AG04449 (cell line): Measurements from ENCODE around the gene PRSS36.

ENCODE experiments used
- CTCF ChIA-PET: fragments of 350-600 bp; formaldehyde crosslinking; extraction: SDS; loops from one replicate; lab custom pipeline; 2021; ENCODE audit warnings: antibody characterized with exemption; lab: Yijun Ruan, JAX
- POLR2A ChIA-PET: fragments of 400-600, 350-600 bp; formaldehyde crosslinking; extraction: SDS; loops from one replicate; lab custom pipeline; 2020; ENCODE audit warnings: antibody characterized with exemption, inconsistent platforms; lab: Yijun Ruan, JAX
- DNase-seq: peaks from one replicate; pipeline ENCODE4 v3.0.0-alpha.2; 2010; ENCODE audit warnings: low read depth, low spot score
- H3K4me3 ChIP-seq: 2 replicates; pipeline ENCODE4 v1.5.1; 2011; ENCODE audit warnings: low read depth, mild to moderate bottlenecking, control low read depth, low read length
- TF ChIP-seq, protein P1 (sequence below): IDR thresholded peaks from one replicate; pipeline ENCODE4 v1.5.1; 2011; ENCODE audit warnings: mild to moderate bottlenecking, moderate library complexity, low read length, control low read depth, inconsistent platforms; ENCODE audit not compliant: insufficient read depth; ENCODE audit errors: missing control alignments

The PRSS36 gene

DNA sequence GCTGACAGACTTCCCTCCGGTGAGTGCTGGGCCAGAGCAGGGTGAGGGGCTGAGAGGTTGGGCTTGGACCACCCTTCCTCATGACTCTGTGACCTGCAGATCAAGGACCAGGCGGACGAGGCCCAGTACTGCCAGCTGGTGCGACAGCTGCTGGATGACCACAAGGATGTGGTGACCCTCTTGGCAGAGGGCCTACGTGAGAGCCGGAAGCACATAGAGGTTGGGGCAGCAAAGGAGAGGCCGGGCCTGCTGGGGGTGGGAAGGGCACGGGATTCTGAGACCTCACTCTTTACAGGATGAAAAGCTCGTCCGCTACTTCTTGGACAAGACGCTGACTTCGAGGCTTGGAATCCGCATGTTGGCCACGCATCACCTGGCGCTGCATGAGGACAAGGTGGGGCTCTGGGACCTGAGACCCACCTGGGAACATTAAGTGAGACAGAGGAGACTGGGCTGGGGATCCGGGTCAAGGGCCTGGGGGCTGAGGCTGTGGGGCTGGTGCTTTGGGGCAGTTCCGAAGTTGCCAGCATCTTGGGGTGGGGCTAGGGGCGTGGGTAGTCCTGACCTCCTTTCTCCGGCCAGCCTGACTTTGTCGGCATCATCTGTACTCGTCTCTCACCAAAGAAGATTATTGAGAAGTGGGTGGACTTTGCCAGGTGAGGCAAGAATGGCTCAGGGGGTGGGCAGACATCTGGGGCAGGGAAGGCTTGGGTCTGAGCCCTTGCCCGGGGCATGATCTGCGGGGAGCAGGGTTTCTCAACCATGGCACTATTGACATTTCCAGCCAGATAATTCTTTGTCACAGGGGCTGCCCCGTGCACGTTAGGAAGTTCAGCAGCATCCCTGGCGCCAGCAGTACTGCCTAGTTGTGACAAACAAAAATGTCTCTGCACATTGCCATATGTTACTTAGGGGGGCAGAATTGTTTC, 39.5 kb downstream of the PRSS36 start:
- CTCF ChIA-PET, result interaction anchor here (1.0 to 1.3 kb wide), 3 partner anchors 10 to 156 kb away, joined by 3 to 4 read pairs (median 4); no protein-coding TSS in a partner anchor
- TF ChIP-seq, protein P1, sequence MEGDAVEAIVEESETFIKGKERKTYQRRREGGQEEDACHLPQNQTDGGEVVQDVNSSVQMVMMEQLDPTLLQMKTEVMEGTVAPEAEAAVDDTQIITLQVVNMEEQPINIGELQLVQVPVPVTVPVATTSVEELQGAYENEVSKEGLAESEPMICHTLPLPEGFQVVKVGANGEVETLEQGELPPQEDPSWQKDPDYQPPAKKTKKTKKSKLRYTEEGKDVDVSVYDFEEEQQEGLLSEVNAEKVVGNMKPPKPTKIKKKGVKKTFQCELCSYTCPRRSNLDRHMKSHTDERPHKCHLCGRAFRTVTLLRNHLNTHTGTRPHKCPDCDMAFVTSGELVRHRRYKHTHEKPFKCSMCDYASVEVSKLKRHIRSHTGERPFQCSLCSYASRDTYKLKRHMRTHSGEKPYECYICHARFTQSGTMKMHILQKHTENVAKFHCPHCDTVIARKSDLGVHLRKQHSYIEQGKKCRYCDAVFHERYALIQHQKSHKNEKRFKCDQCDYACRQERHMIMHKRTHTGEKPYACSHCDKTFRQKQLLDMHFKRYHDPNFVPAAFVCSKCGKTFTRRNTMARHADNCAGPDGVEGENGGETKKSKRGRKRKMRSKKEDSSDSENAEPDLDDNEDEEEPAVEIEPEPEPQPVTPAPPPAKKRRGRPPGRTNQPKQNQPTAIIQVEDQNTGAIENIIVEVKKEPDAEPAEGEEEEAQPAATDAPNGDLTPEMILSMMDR, result no peak
- no peak overlapping the region; the same call in 1 of the 2 replicates for H3K4me3 ChIP-seq
- DNase-seq, result no peak
- POLR2A ChIA-PET, result interaction anchor here (2.3 kb wide), 1 partner anchor 7 kb away, joined by 9 read pairs; the partner anchor contains the start of gene KAT8

DNA sequence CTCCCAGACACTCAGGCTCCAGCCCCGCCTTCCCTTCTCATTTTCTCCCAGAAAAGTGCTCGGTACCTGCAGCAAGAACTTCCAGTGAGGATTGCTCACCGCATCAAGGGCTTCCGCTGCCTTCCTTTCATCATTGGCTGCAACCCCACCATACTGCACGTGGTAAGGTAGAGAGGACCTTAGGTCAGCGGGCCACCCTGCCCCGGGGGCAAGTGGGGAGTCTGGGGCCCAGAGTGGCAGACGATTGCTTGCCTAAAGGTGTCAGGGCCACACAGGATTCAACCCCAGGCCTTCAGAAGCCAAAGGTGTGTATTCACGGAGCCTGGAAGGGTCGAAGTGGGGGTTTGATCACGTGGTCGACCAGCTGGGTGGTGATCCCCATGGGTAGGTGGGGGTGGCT, 40.2 kb downstream of the PRSS36 start:
- TF ChIP-seq, protein P1, result no peak
- CTCF ChIA-PET, result interaction anchor here (1.0 to 1.1 kb wide), 2 partner anchors 11 to 114 kb away, joined by 3 read pairs; no protein-coding TSS in a partner anchor
- no peak for DNase-seq
- H3K4me3 ChIP-seq, result peak overlapping the region; percentile 77
- POLR2A ChIA-PET, result interaction anchor here (2.3 kb wide), 1 partner anchor 8 kb away, joined by 9 read pairs; the partner anchor contains the start of gene KAT8

DNA sequence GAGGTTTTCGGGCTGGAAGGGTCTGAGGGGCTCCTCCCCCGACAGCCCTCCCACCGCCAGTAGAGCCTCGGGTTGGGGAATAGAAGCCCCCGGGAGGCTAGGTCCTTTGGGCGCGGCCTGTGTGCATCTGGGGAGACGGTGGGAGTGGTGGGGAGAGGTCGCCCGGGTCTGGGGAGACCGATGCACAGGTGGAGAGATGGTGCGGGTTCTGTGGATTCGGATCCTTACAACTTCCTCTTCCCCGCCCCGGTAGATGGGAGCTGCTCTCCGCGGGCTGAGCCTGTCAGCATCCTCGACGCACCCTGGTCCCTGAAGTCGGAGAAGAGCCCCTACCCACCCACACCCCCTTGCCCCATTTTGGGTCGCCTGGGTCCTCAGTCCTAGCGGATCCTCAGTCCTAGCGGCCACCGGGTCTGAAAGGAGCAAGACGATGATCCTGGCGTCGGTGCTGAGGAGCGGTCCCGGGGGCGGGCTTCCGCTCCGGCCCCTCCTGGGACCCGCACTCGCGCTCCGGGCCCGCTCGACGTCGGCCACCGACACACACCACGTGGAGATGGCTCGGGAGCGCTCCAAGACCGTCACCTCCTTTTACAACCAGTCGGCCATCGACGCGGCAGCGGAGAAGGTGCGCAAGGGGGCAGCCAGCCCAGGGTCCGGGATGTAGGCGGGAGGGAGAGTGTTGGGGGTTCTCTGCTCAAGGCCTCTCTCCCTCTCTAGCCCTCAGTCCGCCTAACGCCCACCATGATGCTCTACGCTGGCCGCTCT, 40.9 kb downstream of the PRSS36 start:
- CTCF ChIA-PET, result interaction anchor here (1.0 to 1.1 kb wide), 2 partner anchors 12 to 113 kb away, joined by 3 read pairs; no protein-coding TSS in a partner anchor
- peak overlapping the region; percentile 77 for H3K4me3 ChIP-seq
- DNase-seq, result no peak
- POLR2A ChIA-PET, result interaction anchor here (2.3 kb wide), 1 partner anchor 9 kb away, joined by 9 read pairs; the partner anchor contains the start of gene KAT8
- TF ChIP-seq, protein P1, result no peak

DNA sequence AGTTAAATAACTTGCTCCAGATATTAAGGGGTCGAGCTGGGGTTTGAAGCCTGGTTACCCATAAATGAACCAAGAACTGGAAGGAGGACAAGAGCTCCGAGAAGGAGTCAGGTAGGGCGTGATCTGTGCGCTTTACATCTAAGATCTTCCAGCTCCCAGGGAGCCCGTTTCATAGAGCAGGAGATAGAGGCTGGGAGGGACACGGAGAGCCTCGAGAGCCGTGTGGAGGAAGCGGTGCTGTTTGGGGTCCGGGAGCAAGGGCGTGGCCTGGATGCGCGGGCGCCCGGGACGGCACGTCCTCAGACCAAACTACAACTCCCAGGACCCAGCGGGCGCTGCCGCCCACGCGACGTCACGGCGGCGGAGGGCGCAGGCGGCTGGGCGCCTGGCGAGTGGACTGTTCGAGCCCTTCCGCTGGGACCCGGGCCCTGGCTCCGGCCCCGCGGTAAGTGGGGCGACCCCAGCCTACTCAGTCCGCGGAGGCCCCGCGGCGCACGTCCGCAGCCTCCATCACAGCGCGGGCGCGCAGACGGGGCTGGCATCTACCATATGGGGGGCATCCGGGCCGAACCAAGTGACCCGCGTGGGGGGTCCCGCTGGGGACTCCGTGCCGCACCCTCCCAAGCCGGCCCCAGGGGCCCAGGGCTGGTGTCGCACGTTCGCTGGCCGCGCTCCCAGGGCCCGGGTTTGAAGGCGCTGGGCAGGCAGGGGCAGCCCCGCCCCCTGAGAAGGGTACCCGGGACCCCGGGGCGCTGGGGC, 41.7 kb downstream of the PRSS36 start, which contains the start of gene BCKDK:
TSS of gene BCKDK (plus strand) at position 352 of the 759 bp plus-strand sequence. CDS start 838 bp downstream, outside the sequence.
- CTCF ChIA-PET, result interaction anchor here (2.3 kb wide), 1 partner anchor 11 kb away, joined by 18 read pairs; the partner anchor contains the start of gene VKORC1
- H3K4me3 ChIP-seq, result peak within 1 kb of the TSS; percentile 77
- TF ChIP-seq, protein P1, result no peak
- POLR2A ChIA-PET, result interaction anchor here (2.3 kb wide), 1 partner anchor 9 kb away, joined by 9 read pairs; the partner anchor contains the start of gene KAT8
- no peak for DNase-seq

DNA sequence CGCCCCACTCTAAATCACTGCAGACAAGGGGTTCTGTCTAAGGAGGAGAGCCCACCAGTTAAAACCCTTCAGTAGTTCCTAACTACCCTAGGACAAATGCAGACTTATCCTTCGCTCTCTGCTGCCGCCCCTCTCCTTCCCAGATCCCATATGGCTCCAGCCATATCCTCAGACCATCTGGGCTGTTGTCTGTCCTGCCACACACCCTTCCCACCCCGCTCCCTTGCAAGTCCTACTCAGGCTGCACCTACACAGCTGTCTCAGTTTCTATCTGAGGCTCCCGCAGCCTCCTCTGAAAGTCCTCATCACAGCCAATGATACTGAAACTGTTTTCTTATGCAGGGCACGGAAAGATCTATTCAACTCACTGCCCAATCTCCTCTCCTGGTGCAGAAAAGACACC, 42.4 kb downstream of the PRSS36 start:
- POLR2A ChIA-PET, result interaction anchor here (2.3 kb wide), 1 partner anchor 10 kb away, joined by 9 read pairs; the partner anchor contains the start of gene KAT8
- TF ChIP-seq, protein P1, result no peak
- DNase-seq, result no peak
- CTCF ChIA-PET, result interaction anchor here (2.3 kb wide), 1 partner anchor 10 kb away, joined by 18 read pairs; the partner anchor contains the start of gene VKORC1
- H3K4me3 ChIP-seq, result peak overlapping the region; percentile 77; the same call in 1 of the 2 replicates
